GM23338 (cell line): Measurements from ENCODE around the gene MAP3K4. TPM values are rescaled to one million over a fixed set of nuclear protein-coding genes. Genes with fewer than 3 reads are reported as not detected.
A peak's percentile ranks its signal among the peaks of the same experiment; 100 is the strongest.

Source experiments
- ATAC-seq: fragments of 200-7000 bp; cut with Tn5 transposase; 3 replicates; pipeline ENCODE4 v1.9.1; 2020
- DNase-seq: peaks from one replicate; pipeline ENCODE4 v3.0.0-alpha.2; 2015; ENCODE audit warnings: low spot score
- H2AFZ ChIP-seq: fragments of 200-600 bp; sonication (generic); 2 replicates; pipeline ENCODE4 v1.8.0; 2016; ENCODE audit warnings: antibody characterized with exemption, mild to moderate bottlenecking, moderate library complexity
- H3F3A ChIP-seq: fragments of 200-600 bp; sonication (generic); replicated peaks from 2 replicates; pipeline ENCODE4 v1.8.0; 2017; ENCODE audit warnings: antibody characterized with exemption, mixed run types, low read depth
- H3K27ac ChIP-seq: fragments of 200-600 bp; sonication (generic); 2 replicates; pipeline ENCODE4 v1.6.1; 2016; ENCODE audit warnings: low read depth
- H3K27me3 ChIP-seq: fragments of 200-600 bp; sonication (generic); 2 replicates; pipeline ENCODE4 v1.8.0; 2016; ENCODE audit warnings: mild to moderate bottlenecking, mixed run types, moderate library complexity; ENCODE audit not compliant: insufficient read depth
- H3K36me3 ChIP-seq: fragments of 200-600 bp; sonication (generic); 2 replicates; pipeline ENCODE4 v1.8.0; 2016; ENCODE audit warnings: mild to moderate bottlenecking; ENCODE audit not compliant: insufficient read depth
- H3K4me1 ChIP-seq: fragments of 200-600 bp; sonication (generic); 2 replicates; pipeline ENCODE4 v1.8.0; 2016; ENCODE audit warnings: mild to moderate bottlenecking, moderate library complexity; ENCODE audit not compliant: insufficient read depth
- H3K4me2 ChIP-seq: fragments of 200-600 bp; sonication (generic); 2 replicates; pipeline ENCODE4 v1.7.1; 2017; ENCODE audit warnings: mixed run types
- H3K4me3 ChIP-seq: fragments of 200-600 bp; sonication (generic); 2 replicates; pipeline ENCODE4 v1.6.1; 2016; ENCODE audit warnings: mixed run types
- H3K79me2 ChIP-seq: fragments of 200-600 bp; sonication (generic); replicated peaks from 2 replicates; pipeline ENCODE4 v1.8.0; 2017; ENCODE audit warnings: mild to moderate bottlenecking; ENCODE audit not compliant: insufficient read depth
- H3K9me2 ChIP-seq: fragments of 200-600 bp; sonication (generic); 2 replicates; pipeline ENCODE4 v1.8.0; 2017; ENCODE audit not compliant: insufficient read depth
- H4K20me1 ChIP-seq: fragments of 200-600 bp; sonication (generic); replicated peaks from 2 replicates; pipeline ENCODE4 v1.8.0; 2017; ENCODE audit warnings: mild to moderate bottlenecking; ENCODE audit not compliant: insufficient read depth
- H3K27ac Mint-ChIP-seq: 2 replicates; pipeline ENCODE4 v1.8.0; 2020; ENCODE audit warnings: inconsistent platforms, mild to moderate bottlenecking, moderate library complexity, mixed read lengths
- H3K27me3 Mint-ChIP-seq: 3 replicates; pipeline ENCODE4 v1.8.0; 2022; ENCODE audit warnings: low read depth, mild to moderate bottlenecking, moderate library complexity, mixed read lengths, inconsistent platforms; ENCODE audit not compliant: insufficient read depth, poor library complexity
- H3K36me3 Mint-ChIP-seq: 3 replicates; pipeline ENCODE4 v1.8.0; 2021; ENCODE audit warnings: low read depth, mild to moderate bottlenecking, inconsistent platforms, moderate library complexity, mixed read lengths
- H3K4me1 Mint-ChIP-seq: 3 replicates; pipeline ENCODE4 v1.8.0; 2020; ENCODE audit warnings: mild to moderate bottlenecking, inconsistent platforms, mixed read lengths
- H3K4me3 Mint-ChIP-seq: 3 replicates; pipeline ENCODE4 v1.8.0; 2021; ENCODE audit warnings: moderate library complexity, mild to moderate bottlenecking, inconsistent platforms, mixed read lengths
- H3K9me3 Mint-ChIP-seq: 3 replicates; pipeline ENCODE4 v1.8.0; 2020; ENCODE audit warnings: moderate library complexity, mild to moderate bottlenecking, inconsistent platforms, mixed read lengths
- CREB1 ChIP-seq: fragments of 250-450 bp; sonication (Bioruptor Pico); IDR thresholded peaks from 2 replicates; pipeline ENCODE4 v1.5.0; 2020; ENCODE audit warnings: low read depth, mild to moderate bottlenecking, moderate library complexity
- CTCF ChIP-seq, 2 experiments: fragments of 200-600 bp in 1 of 2; sonication (generic) in 1 of 2; conservative IDR thresholded peaks; 2 replicates each; pipeline versions ENCODE4 v1.5.1 to v1.6.1; 2016 to 2017; ENCODE audit warnings: antibody characterized with exemption in 2 of 2, low read depth in 2 of 2, mild to moderate bottlenecking in 2 of 2, moderate library complexity in 1 of 2
- ETS1 ChIP-seq: IDR thresholded peaks from 2 replicates; pipeline ENCODE4 v1.6.1; 2016; ENCODE audit warnings: antibody characterized with exemption
- EZH2 ChIP-seq: fragments of 200-600 bp; sonication (generic); IDR thresholded peaks from one replicate; pipeline ENCODE4 v1.8.0; 2017; ENCODE audit warnings: antibody characterized with exemption, mild to moderate bottlenecking, low read depth; ENCODE audit not compliant: unreplicated experiment
- EZH2phosphoT487 ChIP-seq: fragments of 200-600 bp; sonication (generic); IDR thresholded peaks from one replicate; pipeline ENCODE4 v1.8.1; 2018; ENCODE audit warnings: antibody characterized with exemption; ENCODE audit not compliant: unreplicated experiment
- JUNB ChIP-seq: IDR thresholded peaks from one replicate; pipeline ENCODE4 v1.6.1; 2016; ENCODE audit warnings: antibody characterized with exemption; ENCODE audit not compliant: unreplicated experiment
- NANOG ChIP-seq: IDR thresholded peaks from 2 replicates; pipeline ENCODE4 v1.6.1; 2016; ENCODE audit warnings: antibody characterized with exemption, borderline replicate concordance
- POLR2AphosphoS5 ChIP-seq: IDR thresholded peaks from 2 replicates; pipeline ENCODE4 v1.6.1; 2016; ENCODE audit warnings: antibody characterized with exemption, low read depth
- REST ChIP-seq: IDR thresholded peaks from one replicate; pipeline ENCODE4 v1.6.1; 2018; ENCODE audit warnings: antibody characterized with exemption; ENCODE audit not compliant: unreplicated experiment
- STAT1 ChIP-seq: IDR thresholded peaks from one replicate; pipeline ENCODE4 v1.6.1; 2016; ENCODE audit warnings: antibody characterized with exemption; ENCODE audit not compliant: unreplicated experiment
- ZNF114 ChIP-seq: fragments of 250-450 bp; sonication (Bioruptor Pico); IDR thresholded peaks from 2 replicates; pipeline ENCODE4 v1.5.0; 2020; ENCODE audit warnings: mild to moderate bottlenecking, moderate library complexity
- ZNF331 ChIP-seq: fragments of 250-450 bp; sonication (Bioruptor Pico); IDR thresholded peaks from 2 replicates; pipeline ENCODE4 v1.5.0; 2020; ENCODE audit warnings: low read depth, mild to moderate bottlenecking, moderate library complexity
- ZNF462 ChIP-seq: fragments of 250-450 bp; sonication (Bioruptor Pico); IDR thresholded peaks from 2 replicates; pipeline ENCODE4 v1.5.0; 2020; ENCODE audit warnings: mild to moderate bottlenecking, moderate library complexity
- polyA plus RNA-seq: library from polyadenylated mRNA; unstranded; fragments of >200 nt; fragmentation: Nextera tagmentation; extraction: Ambion mirVana; gene quantifications from 2 replicates; pipeline ENCODE4 v1.2.1, GENCODE V29; 2016
- total RNA-seq: library from RNA; depleted of rRNA; stranded (reverse); fragments of >200 nt; shearing (Covaris generic); gene quantifications from 2 replicates; pipeline ENCODE4 v1.2.3, GENCODE V29; 2014

MAP3K4 gene
- total and polyA plus RNA-seq, 2 experiments from 2014 or later = 44.4 to 48.8 TPM

DNA sequence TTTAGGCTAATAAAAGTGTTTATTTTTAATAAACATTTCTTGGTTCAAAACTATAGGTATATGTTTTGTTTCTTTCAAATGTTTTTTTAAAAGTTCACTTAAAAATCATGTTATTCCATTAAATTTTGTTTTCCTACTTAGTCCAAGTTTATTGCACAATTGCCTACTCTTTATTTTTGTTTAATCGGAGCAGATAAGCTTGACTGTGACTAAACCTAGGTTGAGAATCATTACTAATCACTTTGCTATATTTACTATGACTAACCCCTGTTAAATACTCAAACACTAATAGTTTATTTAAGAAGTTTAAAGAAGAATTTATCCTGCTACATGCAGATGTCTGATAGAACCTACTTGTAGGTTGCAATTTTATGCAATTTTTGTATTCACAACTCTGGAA is 18.8 kb downstream of the MAP3K4 start:
- H3K27ac Mint-ChIP-seq = peak overlapping the region; percentile 85
- H3K36me3 Mint-ChIP-seq = peaks cover 5% of the 10 kb centered on the region; the same call in 1 of the 3 replicates
- no peaks in the 10 kb centered on the region for H4K20me1 ChIP-seq
- peak overlapping the region; percentile 80 for H3K27ac ChIP-seq
- H3K79me2 ChIP-seq = peaks cover 82% of the 10 kb centered on the region
- H3K4me1 Mint-ChIP-seq = peaks cover 68% of the 10 kb centered on the region
- H3K4me1 ChIP-seq = peaks cover 48% of the 10 kb centered on the region
- no peaks in the 10 kb centered on the region for H3K9me2 ChIP-seq
- no peaks in the 10 kb centered on the region for H3F3A ChIP-seq
- no peak overlapping the region for H2AFZ ChIP-seq
- no peaks in the 10 kb centered on the region for H3K36me3 ChIP-seq
- H3K4me3 ChIP-seq = peak overlapping the region; percentile 33; the same call in 1 of the 2 replicates
- DNase-seq (no peak), ATAC-seq (no peak)
- no peak for TF ChIP-seq POLR2AphosphoS5
- no peak for TF ChIP-seq EZH2phosphoT487
- no peak for TF ChIP-seq NANOG
- no peak for TF ChIP-seq JUNB
- TF ChIP-seq EZH2 = no peak
- TF ChIP-seq STAT1 = no peak
- no peak for TF ChIP-seq CTCF (conservative IDR thresholded peaks at IDR 0.05; ENCODE audit: low read depth in 2 of 2)
- no peak for TF ChIP-seq REST
- no peak for TF ChIP-seq CREB1 (CRISPR knock-in tag)
- no peak for TF ChIP-seq ZNF114 (CRISPR knock-in tag)
- no peak for TF ChIP-seq ZNF462 (CRISPR knock-in tag)
- no peak for TF ChIP-seq ETS1
- no peak for TF ChIP-seq ZNF331
- H3K4me3 Mint-ChIP-seq = peak overlapping the region; percentile 65; the same call in 2 of the 3 replicates
- no peaks in the 10 kb centered on the region for H3K9me3 Mint-ChIP-seq
- no peaks in the 10 kb centered on the region for H3K27me3 ChIP-seq
- H3K27me3 Mint-ChIP-seq = peaks cover under 1% of the 10 kb centered on the region
- H3K4me2 ChIP-seq = peak overlapping the region; percentile 68
